OCI-LY1 (cell line): ENCODE data around the gene ADCY4.

Experiments
- H2AFZ ChIP-seq: fragments of 200-600 bp; sonication (generic), shearing (Covaris generic); 2 replicates; pipeline ENCODE4 v1.6.0; 2014; ENCODE audit warnings: antibody characterized with exemption, mild to moderate bottlenecking, low read length
- H3F3A ChIP-seq: fragments of 200-600 bp; sonication (generic), shearing (Covaris generic); 2 replicates; pipeline ENCODE4 v1.6.0; 2014; ENCODE audit warnings: mild to moderate bottlenecking, antibody characterized with exemption, low read length, moderate library complexity; ENCODE audit not compliant: insufficient read depth
- H3K27ac ChIP-seq: fragments of 200-600 bp; sonication (generic); 2 replicates; pipeline ENCODE4 v1.5.1; 2014; ENCODE audit warnings: low read length, mixed run types, mild to moderate bottlenecking, low read depth; ENCODE audit not compliant: poor library complexity, severe bottlenecking
- H3K27me3 ChIP-seq: fragments of 200-600 bp; sonication (generic); 2 replicates; pipeline ENCODE4 v1.6.0; 2014; ENCODE audit warnings: antibody characterized with exemption, mild to moderate bottlenecking, low read length, moderate library complexity; ENCODE audit not compliant: insufficient read depth
- H3K36me3 ChIP-seq: fragments of 200-600 bp; sonication (generic); 2 replicates; pipeline ENCODE4 v1.6.1; 2014; ENCODE audit warnings: mild to moderate bottlenecking, antibody characterized with exemption, low read length, moderate library complexity, mixed read lengths; ENCODE audit not compliant: insufficient read depth
- H3K4me1 ChIP-seq: fragments of 200-600 bp; sonication (generic); 2 replicates; pipeline ENCODE4 v1.5.1; 2014; ENCODE audit warnings: mild to moderate bottlenecking, low read length, moderate library complexity; ENCODE audit not compliant: insufficient read depth, severe bottlenecking
- H3K4me2 ChIP-seq: fragments of 200-600 bp; sonication (generic), shearing (Covaris generic); 2 replicates; pipeline ENCODE4 v1.6.1; 2014; ENCODE audit warnings: low read length
- H3K4me3 ChIP-seq: fragments of 200-600 bp; sonication (generic); 2 replicates; pipeline ENCODE4 v1.5.1; 2014; ENCODE audit warnings: low read length, low read depth, mild to moderate bottlenecking, mixed read lengths; ENCODE audit not compliant: poor library complexity, severe bottlenecking
- H3K79me2 ChIP-seq: fragments of 200-600 bp; shearing (Covaris generic); 2 replicates; pipeline ENCODE4 v1.6.1; 2016; ENCODE audit warnings: mixed run types, low read length, mixed read lengths; ENCODE audit not compliant: insufficient read depth
- H3K9ac ChIP-seq: fragments of 200-600 bp; sonication (generic), shearing (Covaris generic); 2 replicates; pipeline ENCODE4 v1.6.1; 2014; ENCODE audit warnings: mild to moderate bottlenecking, low read length, mixed read lengths
- H3K9me2 ChIP-seq: fragments of 200-600 bp; sonication (generic), shearing (Covaris generic); 2 replicates; pipeline ENCODE4 v1.6.1; 2014; ENCODE audit warnings: low read depth, mild to moderate bottlenecking, low read length, mixed read lengths
- H3K9me3 ChIP-seq: fragments of 200-600 bp; shearing (Covaris generic); 2 replicates; pipeline ENCODE4 v1.6.1; 2014; ENCODE audit warnings: low read length, mixed read lengths
- H4K20me1 ChIP-seq: fragments of 200-600 bp; sonication (generic), shearing (Covaris generic); 2 replicates; pipeline ENCODE4 v1.6.0; 2016; ENCODE audit warnings: mild to moderate bottlenecking, low read length; ENCODE audit not compliant: insufficient read depth
- EZH2 ChIP-seq: fragments of 200-600 bp; sonication (generic), shearing (Covaris generic); IDR thresholded peaks from 2 replicates; pipeline ENCODE4 v1.8.0; 2017; ENCODE audit warnings: borderline replicate concordance, mixed run types, mild to moderate bottlenecking, antibody characterized with exemption, low read length, moderate library complexity, mixed read lengths
- TF ChIP-seq, protein P1 (sequence below): fragments of 200-600 bp; sonication (generic), shearing (Covaris generic); IDR thresholded peaks from 2 replicates; pipeline ENCODE4 v1.5.1; 2017; ENCODE audit warnings: mild to moderate bottlenecking, antibody characterized with exemption, low read length, moderate library complexity, mixed read lengths

Gene ADCY4

DNA sequence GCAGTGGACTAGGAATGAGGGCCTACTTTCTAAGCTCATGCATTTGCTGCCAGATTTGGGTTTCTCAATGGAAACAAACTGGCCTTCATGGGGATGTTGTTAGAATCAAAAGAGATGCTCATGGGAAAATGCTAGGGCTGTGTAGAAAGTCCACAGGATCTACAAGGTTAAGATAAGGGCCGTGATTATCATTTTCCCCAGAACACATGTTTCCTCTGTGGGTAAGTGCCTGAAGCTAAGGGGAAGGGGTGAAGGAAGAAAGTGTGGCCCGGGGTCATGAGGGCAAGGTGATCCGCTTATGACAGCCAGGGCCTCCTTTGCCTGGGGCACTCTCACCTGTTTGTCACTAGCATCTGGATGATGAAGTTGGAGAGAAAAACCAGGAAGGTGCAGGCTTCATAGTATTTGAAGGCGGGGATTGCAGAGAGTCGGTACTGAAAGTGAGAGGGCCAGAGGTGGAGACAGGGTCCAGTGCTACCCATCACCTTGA, 9.8 kb downstream of the ADCY4 start:
- no peak overlapping the region for H3K27ac ChIP-seq
- no peaks in the 10 kb centered on the region for H3K9me3 ChIP-seq
- no peaks in the 10 kb centered on the region for H4K20me1 ChIP-seq
- H3K9ac ChIP-seq = no peak overlapping the region
- no peaks in the 10 kb centered on the region for H3K79me2 ChIP-seq
- H3K4me2 ChIP-seq = no peak overlapping the region
- H3F3A ChIP-seq = no peaks in the 10 kb centered on the region
- no peaks in the 10 kb centered on the region for H3K4me1 ChIP-seq
- H3K27me3 ChIP-seq = peaks cover 5% of the 10 kb centered on the region; the same call in 1 of the 2 replicates
- TF ChIP-seq, protein P1, sequence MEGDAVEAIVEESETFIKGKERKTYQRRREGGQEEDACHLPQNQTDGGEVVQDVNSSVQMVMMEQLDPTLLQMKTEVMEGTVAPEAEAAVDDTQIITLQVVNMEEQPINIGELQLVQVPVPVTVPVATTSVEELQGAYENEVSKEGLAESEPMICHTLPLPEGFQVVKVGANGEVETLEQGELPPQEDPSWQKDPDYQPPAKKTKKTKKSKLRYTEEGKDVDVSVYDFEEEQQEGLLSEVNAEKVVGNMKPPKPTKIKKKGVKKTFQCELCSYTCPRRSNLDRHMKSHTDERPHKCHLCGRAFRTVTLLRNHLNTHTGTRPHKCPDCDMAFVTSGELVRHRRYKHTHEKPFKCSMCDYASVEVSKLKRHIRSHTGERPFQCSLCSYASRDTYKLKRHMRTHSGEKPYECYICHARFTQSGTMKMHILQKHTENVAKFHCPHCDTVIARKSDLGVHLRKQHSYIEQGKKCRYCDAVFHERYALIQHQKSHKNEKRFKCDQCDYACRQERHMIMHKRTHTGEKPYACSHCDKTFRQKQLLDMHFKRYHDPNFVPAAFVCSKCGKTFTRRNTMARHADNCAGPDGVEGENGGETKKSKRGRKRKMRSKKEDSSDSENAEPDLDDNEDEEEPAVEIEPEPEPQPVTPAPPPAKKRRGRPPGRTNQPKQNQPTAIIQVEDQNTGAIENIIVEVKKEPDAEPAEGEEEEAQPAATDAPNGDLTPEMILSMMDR = no peak
- TF ChIP-seq EZH2 = no peak
- no peaks in the 10 kb centered on the region for H3K36me3 ChIP-seq
- no peaks in the 10 kb centered on the region for H3K9me2 ChIP-seq
- H3K4me3 ChIP-seq = no peak overlapping the region
- no peak overlapping the region for H2AFZ ChIP-seq

DNA sequence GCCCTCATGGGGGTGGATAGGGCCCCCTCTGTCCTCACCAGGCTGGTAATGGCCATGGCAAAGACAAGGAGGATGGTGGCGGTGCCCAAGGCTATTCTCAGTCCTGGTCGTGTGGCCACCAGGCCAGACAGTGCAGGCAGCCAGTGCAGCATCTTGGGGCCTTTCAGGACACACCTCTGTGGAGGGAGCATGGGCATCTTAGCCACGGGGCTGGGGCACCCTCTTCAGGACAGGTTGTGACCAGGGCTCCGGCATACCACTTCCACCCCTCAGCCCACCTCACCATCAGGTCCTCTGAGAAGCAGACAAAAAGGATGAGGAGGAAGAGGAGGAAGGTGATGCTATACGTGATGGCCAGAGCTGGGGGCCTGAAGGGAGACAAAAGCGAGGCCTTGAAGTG, 10.8 kb downstream of the ADCY4 start:
- Histone ChIP-seq H3K36me3 (no peaks in the 10 kb centered on the region), H4K20me1 (no peaks in the 10 kb centered on the region), H3K9ac (no peak overlapping the region), H3K4me3 (no peak overlapping the region), H2AFZ (no peak overlapping the region), H3K27me3 (peaks cover 5% of the 10 kb centered on the region), H3K9me2 (no peaks in the 10 kb centered on the region), H3K9me3 (no peaks in the 10 kb centered on the region), H3F3A (no peaks in the 10 kb centered on the region), H3K27ac (no peak overlapping the region), H3K4me2 (no peak overlapping the region), H3K79me2 (no peaks in the 10 kb centered on the region), H3K4me1 (peaks cover 1% of the 10 kb centered on the region)
- TF ChIP-seq, protein P1 = no peak
- no peak for TF ChIP-seq EZH2

DNA sequence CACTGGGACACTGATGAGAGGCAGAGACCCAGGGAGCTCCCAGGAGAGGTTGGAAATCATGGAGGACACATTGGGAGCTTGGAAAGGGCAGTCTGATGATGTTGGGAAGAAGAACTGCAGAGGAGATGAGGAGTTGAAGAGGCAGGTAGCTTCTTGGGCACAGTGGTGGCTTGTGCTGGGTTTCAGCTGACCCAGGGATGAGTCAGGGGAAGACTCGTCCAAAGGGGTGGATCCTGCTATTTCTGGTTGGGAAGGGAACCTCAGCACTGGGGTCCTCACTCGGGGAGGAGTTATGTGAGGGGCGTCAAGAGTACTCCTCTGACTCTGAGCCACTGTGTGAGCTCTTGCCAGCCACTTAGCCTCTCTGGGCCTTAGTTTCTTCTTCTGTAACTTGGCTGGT, 11.5 kb downstream of the ADCY4 start:
- Histone ChIP-seq H3K9me2 (no peaks in the 10 kb centered on the region), H3K4me3 (no peak overlapping the region), H3K4me1 (peaks cover 3% of the 10 kb centered on the region), H3K9ac (no peak overlapping the region), H3F3A (no peaks in the 10 kb centered on the region), H3K9me3 (no peaks in the 10 kb centered on the region), H3K4me2 (no peak overlapping the region), H3K27me3 (peaks cover 5% of the 10 kb centered on the region), H3K79me2 (no peaks in the 10 kb centered on the region), H3K36me3 (no peaks in the 10 kb centered on the region), H3K27ac (no peak overlapping the region), H4K20me1 (no peaks in the 10 kb centered on the region), H2AFZ (no peak overlapping the region)
- no peak for TF ChIP-seq EZH2
- TF ChIP-seq, protein P1 = no peak
